22Rv1 (cell line): ENCODE results near the gene IL17B.

ENCODE experiments used
- CTCF ChIP-seq: fragments of 450-650 bp; IDR thresholded peaks from 2 replicates; pipeline ENCODE4 v1.5.1; 2017; ENCODE audit warnings: mild to moderate bottlenecking
- ZFX ChIP-seq: fragments of 450-650 bp; IDR thresholded peaks from 2 replicates; pipeline ENCODE4 v1.6.1; 2017; ENCODE audit warnings: antibody characterized with exemption, borderline replicate concordance

GRCh38 chr5:149418910-149419531 lies 39.9 kb upstream of the IL17B start:
- no peak for TF ChIP-seq CTCF
- TF ChIP-seq ZFX, result no peak
